GM12892 (cell line): ENCODE measurements around the gene GRIP2.

ENCODE experiments used
- POLR2A ChIP-seq: IDR thresholded peaks from 2 replicates; pipeline ENCODE4 v1.6.1; 2011; ENCODE audit warnings: low read depth, low read length, control low read depth
- POLR2AphosphoS5 ChIP-seq: IDR thresholded peaks from 2 replicates; pipeline ENCODE4 v1.6.1; 2011; ENCODE audit warnings: low read depth, low read length, control low read depth
- TAF1 ChIP-seq: IDR thresholded peaks from 2 replicates; pipeline ENCODE4 v1.6.1; 2011; ENCODE audit warnings: low read depth, mild to moderate bottlenecking, control low read depth, low read length, borderline replicate concordance

DNA sequence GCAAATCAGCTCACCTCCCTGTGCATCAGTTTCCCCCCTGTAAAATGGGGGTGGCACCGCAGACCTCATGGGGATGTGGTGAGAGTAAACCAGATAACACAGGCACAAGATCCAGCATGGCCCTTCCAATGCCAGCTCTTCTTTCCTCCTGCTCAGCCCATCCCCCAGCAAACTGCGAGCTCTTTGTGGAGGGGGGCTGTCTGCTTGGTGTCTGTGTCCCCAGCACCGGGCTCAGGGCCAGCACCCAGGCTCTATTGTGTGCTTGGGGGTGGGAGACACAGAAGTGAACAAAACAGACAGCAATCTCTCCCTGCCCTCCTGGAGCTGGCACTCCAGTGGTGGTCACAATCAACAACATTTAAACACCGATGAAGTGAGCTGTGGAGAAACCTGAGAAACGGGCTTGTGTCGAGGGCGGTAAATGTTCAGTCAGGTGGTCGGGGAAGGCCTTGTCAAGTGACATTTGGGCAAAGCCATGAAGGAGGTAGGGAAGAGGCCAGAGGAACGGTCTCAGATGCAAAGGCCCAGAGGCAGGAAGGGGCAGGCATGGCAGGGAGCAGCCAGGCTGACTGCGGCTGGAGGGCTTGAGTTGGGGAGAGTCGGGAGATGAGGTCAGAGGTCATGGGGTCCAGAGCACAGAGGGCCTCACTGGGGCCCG, 28.4 kb downstream of the GRIP2 start:
- TF ChIP-seq POLR2A (no peak), POLR2AphosphoS5 (no peak), TAF1 (no peak)
